T-helper 1 cell treated with Interleukin-12 subunit alpha and Interleukin-12 subunit beta and Interleukin-4 antibody, amounts not matched to agents 30 ng/mL and 1 ng/mL, for 36 hours (primary cell): ENCODE measurements around the gene TMIE. TPM values are rescaled to one million over a fixed set of nuclear protein-coding genes. Genes with fewer than 3 reads are reported as not detected.

Source experiments
- intact Hi-C: fragments of 100-400 bp; cut with micrococcal nuclease; formaldehyde crosslinking; loops from one replicate; pipeline ENCODE4 v1.15.1; 2024
- total RNA-seq: library from RNA; stranded (reverse); gene quantifications from 2 replicates; pipeline ENCODE4 v1.2.3, GENCODE V29; 2022

TMIE gene
- not detected in 2 replicates for total RNA-seq

- intact Hi-C loops, result no loop called here
These were observed at the start of gene TMIE for GRCh38 chr3:46701181-46701939. TSS of gene TMIE (plus strand) at chr3:46701392. CDS start at chr3:46701488, 96 bp downstream.

DNA sequence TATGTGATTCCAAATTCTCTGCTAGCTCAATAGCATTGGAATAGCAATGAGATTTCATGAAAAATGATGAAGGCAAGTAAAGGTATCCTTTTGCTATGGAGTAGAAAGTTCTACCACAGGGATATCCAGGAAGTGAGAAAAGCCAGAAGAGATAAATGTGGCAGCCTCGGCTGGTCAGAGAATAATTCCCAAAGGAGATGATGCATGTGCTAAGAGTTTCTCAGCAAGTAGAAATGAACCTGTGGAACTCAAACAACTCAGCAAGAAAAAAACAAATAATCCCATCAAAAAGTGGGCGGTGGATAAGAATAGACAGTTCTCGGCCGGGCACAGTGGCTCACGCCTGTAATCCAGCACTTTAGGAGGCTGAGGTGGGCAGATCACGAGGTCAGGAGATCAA is 45.9 kb upstream of the TMIE start:
- intact Hi-C loops, result no loop called here

DNA sequence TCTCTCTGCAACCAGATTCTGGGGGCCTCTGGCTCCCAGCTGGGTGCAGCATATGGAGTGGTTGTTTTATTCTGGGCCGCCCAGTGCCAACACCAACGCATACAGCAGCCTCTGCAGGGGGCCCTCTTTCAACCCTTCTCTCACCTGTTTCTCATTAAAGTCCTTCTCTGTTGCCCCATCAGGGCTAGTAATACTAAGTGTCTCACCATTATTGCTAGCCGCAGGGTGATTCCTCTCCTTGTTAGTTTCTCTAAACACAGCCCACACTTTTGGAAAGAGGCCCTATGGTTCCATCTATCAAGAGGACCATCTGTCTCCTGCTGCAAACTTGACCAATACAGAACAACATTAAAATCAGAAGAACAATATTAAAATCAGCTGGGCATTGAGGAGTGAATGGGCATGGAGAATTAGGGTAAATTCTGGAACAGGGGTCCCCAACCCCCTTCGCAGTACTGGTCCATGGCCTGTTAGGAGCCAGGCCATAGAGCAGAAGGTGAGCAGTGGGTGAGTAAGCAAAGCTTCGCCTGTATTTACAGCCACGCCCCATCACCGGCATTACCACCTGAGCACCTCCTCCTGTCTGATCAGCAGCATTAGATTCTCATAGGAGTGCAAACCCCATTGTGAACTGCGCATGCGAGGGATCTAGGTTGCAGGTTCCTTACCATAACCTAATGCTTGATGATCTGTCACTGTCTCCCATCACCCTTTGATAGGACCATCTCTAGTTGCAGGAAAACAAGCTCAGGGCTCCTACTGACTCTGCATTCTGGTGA is 44.2 kb upstream of the TMIE start:
- intact Hi-C loops, result no loop called here

DNA sequence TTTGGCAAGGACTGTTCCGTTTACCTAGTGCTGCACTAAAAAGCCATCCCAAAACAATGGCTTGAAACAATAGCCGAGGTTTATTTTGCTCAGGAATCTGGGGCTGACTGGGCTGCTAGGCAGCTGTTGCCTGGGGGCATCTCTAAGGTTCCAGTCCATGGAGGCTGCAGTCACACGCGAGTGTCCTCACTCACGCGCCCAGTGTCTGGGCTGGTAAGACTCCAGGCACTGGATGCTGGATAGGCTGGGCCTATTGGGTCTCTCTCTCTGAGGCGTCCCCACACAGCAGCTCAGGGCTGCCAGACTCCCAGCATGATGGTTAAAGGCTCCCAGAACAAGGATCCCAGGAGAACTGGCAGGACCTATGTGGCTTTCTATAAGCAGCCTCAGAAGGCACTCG is 41.9 kb upstream of the TMIE start:
- intact Hi-C loops, result no loop called here

GRCh38 chr3:46660003-46660402 is 41.2 kb upstream of the TMIE start:
- intact Hi-C loops, result no loop called here

DNA sequence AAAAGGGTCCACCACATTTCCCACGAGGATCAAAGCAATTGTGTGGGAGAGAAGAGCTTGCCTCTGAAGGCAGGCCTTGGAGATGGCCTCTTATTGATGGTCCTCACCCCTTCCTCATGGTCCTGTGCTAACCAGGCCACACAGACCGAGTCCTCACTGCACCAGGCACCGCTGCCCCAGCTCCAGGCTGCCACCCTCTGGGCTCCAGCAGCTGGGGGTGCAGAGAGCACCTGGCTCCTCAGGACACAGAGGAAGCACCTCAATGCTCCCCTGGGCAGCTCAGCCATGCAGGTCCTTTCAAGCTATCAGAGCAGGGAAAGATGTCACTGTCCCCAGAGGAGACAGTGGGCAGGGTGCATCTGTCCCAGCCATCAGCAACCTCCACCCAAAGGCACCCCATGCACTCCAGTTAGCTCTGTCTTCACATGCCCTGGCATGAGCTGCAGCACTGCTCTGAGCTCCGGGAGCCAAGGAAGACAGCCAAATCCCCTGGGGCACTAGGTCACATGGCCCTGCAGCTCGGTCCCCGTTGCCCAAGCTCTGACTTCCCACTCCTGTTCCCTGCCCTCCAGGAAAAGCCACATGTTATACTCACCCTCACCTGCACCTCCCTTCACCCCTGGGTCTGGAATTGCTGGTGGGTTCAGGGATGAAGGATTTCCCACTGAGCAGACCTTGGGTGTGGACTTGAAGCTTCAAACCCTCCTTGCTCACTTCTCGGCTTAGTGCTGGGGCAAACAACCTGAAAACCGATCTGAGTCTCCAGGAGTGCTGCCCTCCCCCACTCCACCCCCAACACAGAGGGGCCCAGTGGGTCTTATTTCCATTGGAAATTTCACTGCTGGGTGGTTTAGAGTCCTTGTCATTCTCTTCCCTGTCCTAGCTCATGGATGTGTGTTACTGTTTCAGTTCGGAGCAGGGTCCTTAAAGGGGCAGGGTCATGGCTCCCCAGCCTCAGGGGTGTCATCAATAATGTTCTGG is 40.4 kb upstream of the TMIE start:
- intact Hi-C loops, result no loop called here

DNA sequence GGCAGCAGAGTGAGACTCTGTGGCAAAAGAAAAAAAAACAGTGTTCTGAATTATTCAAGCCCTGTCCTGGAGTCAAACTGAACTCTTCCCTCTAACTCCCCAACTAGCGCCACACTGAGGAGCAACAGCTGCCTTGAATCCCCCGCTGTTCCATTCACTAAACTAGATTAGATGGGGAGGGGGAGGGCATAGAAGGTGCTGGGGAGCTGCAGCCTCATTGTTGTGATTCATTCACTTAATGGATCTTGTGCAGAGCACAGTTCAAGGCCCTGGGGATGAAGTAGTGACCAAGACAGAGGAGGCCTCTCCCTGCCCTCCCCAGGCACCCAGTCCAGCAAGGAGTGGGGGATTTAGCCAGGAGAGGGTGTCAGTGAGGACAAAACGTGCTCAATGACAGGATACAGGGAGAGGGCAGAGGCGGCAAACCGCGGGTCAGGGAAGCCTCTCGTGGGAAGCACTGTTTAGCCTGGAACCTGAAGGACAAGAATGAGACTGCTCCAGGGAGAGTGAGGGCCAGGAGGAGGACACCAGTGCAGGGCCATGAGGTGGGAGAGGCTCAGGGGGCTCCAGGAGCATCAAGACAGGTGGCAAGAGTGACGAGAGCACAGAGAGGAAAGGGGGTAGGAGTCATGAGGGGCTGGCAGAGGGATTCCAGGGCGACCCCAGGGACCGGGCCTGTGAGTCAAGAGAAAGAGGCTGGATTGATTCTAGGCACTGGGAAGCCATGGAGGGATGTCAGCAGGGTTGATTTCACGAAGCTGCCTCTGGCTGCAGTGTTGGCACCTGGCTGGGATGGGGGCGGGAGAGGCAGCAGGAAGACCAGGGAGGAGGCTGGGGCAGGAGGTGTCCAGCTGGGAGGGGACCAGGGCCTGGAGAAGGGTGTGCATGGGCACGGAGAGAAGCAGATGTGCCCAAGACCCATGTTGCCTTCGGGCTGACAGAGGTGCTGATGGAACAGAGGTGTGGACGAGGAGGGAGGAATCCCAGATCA is 39.1 kb upstream of the TMIE start:
- intact Hi-C loops, result no loop called here

- intact Hi-C loops, result no loop called here
These were observed 38.2 kb upstream of the TMIE start for GRCh38 chr3:46662771-46663551.

DNA sequence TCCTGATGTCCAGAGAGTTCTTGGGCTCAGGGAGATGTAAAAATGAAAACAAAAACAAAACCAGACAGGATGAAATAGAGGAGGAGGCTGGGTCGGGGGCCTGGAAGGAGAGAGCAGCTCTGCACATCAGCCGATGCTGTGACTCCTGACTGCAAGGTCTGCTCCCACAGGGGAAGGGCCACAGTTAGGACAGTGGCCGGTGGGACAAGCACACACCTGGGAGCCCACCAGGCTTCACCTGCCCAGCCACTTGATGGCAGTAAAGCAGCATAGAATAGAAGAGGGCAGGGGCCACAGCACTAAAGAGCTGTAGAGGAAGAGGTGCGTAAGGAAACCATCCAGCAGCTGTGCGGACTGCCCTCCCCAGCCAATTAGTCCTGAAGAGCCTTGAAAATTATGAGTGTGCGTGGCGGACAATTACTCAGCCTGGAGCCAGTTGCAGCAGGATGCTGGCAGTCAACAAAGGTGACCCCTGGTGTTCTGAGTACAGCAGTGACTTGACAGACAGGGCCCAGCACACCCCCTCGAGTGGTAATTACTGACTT is 37.5 kb upstream of the TMIE start:
- intact Hi-C loops, result no loop called here

GRCh38 chr3:46664188-46664970 is 36.8 kb upstream of the TMIE start:
- intact Hi-C loops, result no loop called here

GRCh38 chr3:46664971-46665762 is 36.0 kb upstream of the TMIE start:
- intact Hi-C loops, result no loop called here

GRCh38 chr3:46665763-46666452 is 35.3 kb upstream of the TMIE start:
- intact Hi-C loops, result no loop called here

DNA sequence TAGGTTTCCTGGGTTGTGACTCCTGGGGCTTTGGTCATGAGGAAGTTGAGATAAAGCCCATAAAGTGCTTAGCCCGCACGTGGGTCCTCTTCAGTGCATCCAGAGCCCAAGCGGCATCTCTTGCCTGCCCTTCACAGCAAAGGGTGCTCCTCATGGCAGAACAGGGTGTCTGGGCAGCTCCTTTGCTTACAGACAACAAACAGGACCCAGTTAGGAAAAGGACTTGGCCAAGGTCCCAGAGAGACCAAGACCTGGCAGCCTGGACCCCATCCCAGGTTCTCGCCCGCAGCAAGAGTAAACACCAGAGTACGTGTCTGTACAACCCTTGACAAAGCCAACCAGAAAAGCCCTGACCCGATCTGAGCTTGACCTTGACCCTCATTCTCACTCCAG is 34.7 kb upstream of the TMIE start:
- intact Hi-C loops, result no loop called here

DNA sequence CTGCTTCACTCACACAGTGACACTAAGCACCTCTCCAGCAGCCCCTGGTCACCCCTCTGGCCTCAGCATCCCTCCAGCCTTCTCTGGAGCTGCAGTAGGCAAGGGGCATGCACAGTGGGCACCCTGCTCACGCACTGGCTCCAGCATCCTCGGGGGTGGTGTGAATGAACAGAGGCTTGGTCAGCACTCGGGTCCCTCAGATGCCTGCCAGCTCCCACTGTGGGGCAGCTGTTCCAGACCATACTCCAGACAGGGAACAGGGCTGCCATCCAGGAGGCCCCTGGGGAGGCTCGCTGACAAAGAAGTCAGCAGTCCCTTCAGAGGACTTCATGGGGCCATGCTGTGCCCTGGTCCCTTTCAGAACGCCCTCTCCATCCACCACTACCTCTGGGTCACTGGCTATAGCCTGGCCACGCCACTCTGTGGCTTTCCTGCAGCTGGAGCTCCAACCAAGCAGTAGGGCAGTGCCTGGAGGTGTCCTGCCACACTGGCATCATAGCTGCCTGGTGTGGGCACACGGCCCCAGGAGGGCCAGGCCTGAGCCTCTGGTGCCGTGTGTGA is 34.1 kb upstream of the TMIE start:
- intact Hi-C loops, result no loop called here

- intact Hi-C loops, result no loop called here
These were observed 33.5 kb upstream of the TMIE start for GRCh38 chr3:46667657-46668056.

GRCh38 chr3:46668116-46668515 is 33.1 kb upstream of the TMIE start:
- intact Hi-C loops, result no loop called here

GRCh38 chr3:46668591-46668990 is 32.6 kb upstream of the TMIE start:
- intact Hi-C loops, result no loop called here
